ENCODE results near the gene SCO1.

Gene SCO1

GRCh38 chr17:10624969-10625368 is 72.4 kb downstream of the SCO1 start:
- no peaks in the 10 kb centered on the region for H3K9me3 ChIP-seq (ENCODE audit: low read length)
- no peaks in the 10 kb centered on the region for H3K9me2 ChIP-seq (ENCODE audit: low read depth, low read length)
- no peak overlapping the region for H3K4me2 ChIP-seq (ENCODE audit: low read length)
- no peak overlapping the region for H3K27ac ChIP-seq (ENCODE audit: low read depth, low read length, poor library complexity, severe bottlenecking)
- no peaks in the 10 kb centered on the region for H3K36me3 ChIP-seq (ENCODE audit: insufficient read depth, low read length)
- no peaks in the 10 kb centered on the region for H3K4me1 ChIP-seq (ENCODE audit: insufficient read depth, low read length, severe bottlenecking)
- H3K4me3 ChIP-seq (ENCODE audit: low read depth, low read length, poor library complexity, severe bottlenecking): no peak overlapping the region
- no peak overlapping the region for H3K9ac ChIP-seq (ENCODE audit: low read length)
- H3K27me3 ChIP-seq (ENCODE audit: insufficient read depth, low read length): no peaks in the 10 kb centered on the region
- TF ChIP-seq EZH2 (IDR thresholded peaks at IDR 0.05; ENCODE audit: borderline replicate concordance, low read length) (no peak), CTCF (IDR thresholded peaks at IDR 0.05; ENCODE audit: low read length) (no peak)
- H2AFZ ChIP-seq (ENCODE audit: low read length): no peak overlapping the region
- H3F3A ChIP-seq (ENCODE audit: insufficient read depth, low read length): no peaks in the 10 kb centered on the region
- no peaks in the 10 kb centered on the region for H4K20me1 ChIP-seq (ENCODE audit: insufficient read depth, low read length)
- no peaks in the 10 kb centered on the region for H3K79me2 ChIP-seq (ENCODE audit: insufficient read depth, low read length)

DNA sequence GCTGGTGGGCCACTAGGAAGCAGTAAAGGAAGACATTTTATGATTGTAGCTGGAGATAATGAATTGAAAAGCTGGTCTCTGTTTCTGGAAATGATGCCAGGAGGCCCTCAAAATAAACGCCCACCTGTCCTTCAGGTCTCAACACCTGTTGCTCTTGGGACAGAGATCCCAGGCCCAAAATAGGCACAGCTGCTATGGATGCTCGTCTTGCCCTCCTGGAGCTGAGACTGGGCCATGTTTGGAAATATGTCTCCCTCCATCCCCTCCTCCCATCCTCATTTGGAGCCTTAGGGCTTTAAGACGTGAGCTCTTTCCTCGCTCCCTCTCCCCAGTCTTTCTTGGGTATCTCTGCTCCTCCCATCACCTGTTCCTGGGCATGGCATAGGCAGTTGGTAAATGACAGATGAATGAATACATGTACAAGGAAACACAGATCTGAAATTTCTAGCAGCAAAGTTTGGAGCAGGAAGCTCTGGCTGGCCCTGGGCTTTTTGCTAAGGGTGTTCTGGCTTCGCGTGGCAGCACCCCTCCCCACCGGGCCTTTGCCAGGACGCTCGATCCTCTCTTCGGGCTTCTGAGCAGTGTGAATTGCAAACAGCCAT is 73.5 kb downstream of the SCO1 start:
- H3F3A ChIP-seq (ENCODE audit: insufficient read depth, low read length): no peaks in the 10 kb centered on the region
- no peaks in the 10 kb centered on the region for H3K4me1 ChIP-seq (ENCODE audit: insufficient read depth, low read length, severe bottlenecking)
- no peak overlapping the region for H2AFZ ChIP-seq (ENCODE audit: low read length)
- H3K27ac ChIP-seq (ENCODE audit: low read depth, low read length, poor library complexity, severe bottlenecking): no peak overlapping the region
- H3K27me3 ChIP-seq (ENCODE audit: insufficient read depth, low read length): no peaks in the 10 kb centered on the region
- H3K9me3 ChIP-seq (ENCODE audit: low read length): no peaks in the 10 kb centered on the region
- no peak for TF ChIP-seq CTCF (IDR thresholded peaks at IDR 0.05; ENCODE audit: low read length)
- H3K36me3 ChIP-seq (ENCODE audit: insufficient read depth, low read length): no peaks in the 10 kb centered on the region
- H3K9me2 ChIP-seq (ENCODE audit: low read depth, low read length): no peaks in the 10 kb centered on the region
- no peak overlapping the region for H3K4me3 ChIP-seq (ENCODE audit: low read depth, low read length, poor library complexity, severe bottlenecking)
- H3K4me2 ChIP-seq (ENCODE audit: low read length): no peak overlapping the region
- H3K9ac ChIP-seq (ENCODE audit: low read length): no peak overlapping the region
- no peaks in the 10 kb centered on the region for H4K20me1 ChIP-seq (ENCODE audit: insufficient read depth, low read length)
- H3K79me2 ChIP-seq (ENCODE audit: insufficient read depth, low read length): no peaks in the 10 kb centered on the region

DNA sequence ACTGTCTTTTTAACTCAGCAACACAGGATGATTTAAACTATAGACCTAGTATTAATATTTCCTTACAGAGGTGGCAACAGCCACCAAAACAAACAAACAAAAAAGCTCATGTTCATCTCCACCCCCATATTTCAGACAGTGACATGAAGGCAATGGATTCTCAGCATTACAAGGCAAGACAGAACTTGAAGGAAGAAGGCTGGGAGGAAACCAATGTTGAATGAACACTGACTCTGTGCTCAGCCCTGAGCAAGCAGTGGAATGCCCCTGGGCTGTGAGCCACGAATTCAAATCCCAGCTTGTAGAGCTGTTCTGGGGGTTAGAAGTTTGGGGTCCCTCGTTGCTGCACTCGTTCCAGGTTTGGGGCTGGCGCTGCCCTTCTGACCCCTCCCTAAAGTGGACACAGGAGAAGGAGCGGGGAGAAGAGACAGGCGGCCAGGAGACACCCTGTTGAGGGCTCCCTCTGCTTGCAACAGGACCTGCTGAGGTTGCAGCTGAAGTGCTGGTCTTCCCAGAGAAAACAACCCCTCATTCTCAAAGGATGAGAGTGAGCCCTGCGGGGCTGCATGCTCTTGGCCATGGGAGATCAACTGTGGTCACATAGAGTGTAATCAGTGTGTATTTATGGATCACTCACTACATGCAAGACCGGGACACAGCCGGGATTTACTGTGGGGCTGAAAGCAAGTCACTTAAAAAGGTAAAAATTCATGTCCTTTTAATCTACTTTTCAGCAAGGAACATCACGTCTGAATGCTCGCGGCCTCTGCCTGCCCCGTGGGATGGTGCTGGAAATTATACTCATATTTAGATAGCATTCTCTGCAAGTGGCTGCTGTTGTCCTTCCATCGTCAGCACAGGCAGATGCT is 74.5 kb downstream of the SCO1 start:
- Histone ChIP-seq H4K20me1 (ENCODE audit: insufficient read depth, low read length) (no peaks in the 10 kb centered on the region), H3K9me2 (ENCODE audit: low read depth, low read length) (no peaks in the 10 kb centered on the region), H3K4me2 (ENCODE audit: low read length) (no peak overlapping the region), H3F3A (ENCODE audit: insufficient read depth, low read length) (no peaks in the 10 kb centered on the region), H3K27ac (ENCODE audit: low read depth, low read length, poor library complexity, severe bottlenecking) (no peak overlapping the region), H2AFZ (ENCODE audit: low read length) (no peak overlapping the region), H3K4me1 (ENCODE audit: insufficient read depth, low read length, severe bottlenecking) (no peaks in the 10 kb centered on the region), H3K9ac (ENCODE audit: low read length) (no peak overlapping the region), H3K27me3 (ENCODE audit: insufficient read depth, low read length) (no peaks in the 10 kb centered on the region), H3K4me3 (ENCODE audit: low read depth, low read length, poor library complexity, severe bottlenecking) (no peak overlapping the region), H3K9me3 (ENCODE audit: low read length) (no peaks in the 10 kb centered on the region), H3K79me2 (ENCODE audit: insufficient read depth, low read length) (no peaks in the 10 kb centered on the region), H3K36me3 (ENCODE audit: insufficient read depth, low read length) (no peaks in the 10 kb centered on the region)
- TF ChIP-seq EZH2 (IDR thresholded peaks at IDR 0.05; ENCODE audit: borderline replicate concordance, low read length): no peak
- no peak for TF ChIP-seq CTCF (IDR thresholded peaks at IDR 0.05; ENCODE audit: low read length)
